T-helper 22 cell (primary cell): ENCODE data around the gene METTL23.
A peak's percentile ranks its signal among the peaks of the same experiment; 100 is the strongest.

Experiments used
- DNase-seq: peaks from one replicate; pipeline ENCODE4 v3.0.0-alpha.2; 2020; ENCODE audit warnings: low read depth

Gene METTL23

GRCh38 chr17:76726776-76727718 is at the start of gene METTL23:
TSS of gene METTL23 (plus strand) at chr17:76726839. CDS start at chr17:76729711, 2,872 bp downstream.
- DNase-seq, result peak; percentile 94

GRCh38 chr17:76677406-76677805 is 49.2 kb upstream of the METTL23 start:
- no peak for DNase-seq

GRCh38 chr17:76678330-76678729 is 48.3 kb upstream of the METTL23 start:
- no peak for DNase-seq

- no peak for DNase-seq
Measured at GRCh38 chr17:76679239-76679638, 47.4 kb upstream of the METTL23 start.

- peak; percentile 45 for DNase-seq
Measured at GRCh38 chr17:76681222-76682137, 45.2 kb upstream of the METTL23 start.

- DNase-seq, result no peak
Measured at GRCh38 chr17:76682296-76682695, 44.3 kb upstream of the METTL23 start.

GRCh38 chr17:76683011-76683755 is 43.5 kb upstream of the METTL23 start:
- DNase-seq, result no peak

- no peak for DNase-seq
Measured at GRCh38 chr17:76683921-76684745, 42.5 kb upstream of the METTL23 start.

- DNase-seq, result no peak
Measured at GRCh38 chr17:76684756-76685155, 41.9 kb upstream of the METTL23 start.

- no peak for DNase-seq
Measured at GRCh38 chr17:76685366-76685765, 41.3 kb upstream of the METTL23 start.

- DNase-seq, result no peak
Measured at GRCh38 chr17:76685846-76686245, 40.8 kb upstream of the METTL23 start.

GRCh38 chr17:76686538-76687297 is 39.9 kb upstream of the METTL23 start:
- DNase-seq, result no peak

GRCh38 chr17:76687298-76688164 is 39.1 kb upstream of the METTL23 start:
- DNase-seq, result no peak

- DNase-seq, result no peak
Measured at GRCh38 chr17:76688165-76688622, 38.4 kb upstream of the METTL23 start.

- DNase-seq, result no peak
Measured at GRCh38 chr17:76689859-76690258, 36.8 kb upstream of the METTL23 start.

GRCh38 chr17:76690596-76691280 is 35.9 kb upstream of the METTL23 start:
- no peak for DNase-seq

- no peak for DNase-seq
Measured at GRCh38 chr17:76691379-76692191, 35.1 kb upstream of the METTL23 start.
